Keratinocyte (primary cell): ENCODE results near the gene THOC6. TPM values are rescaled to one million over a fixed set of nuclear protein-coding genes. Genes with fewer than 3 reads are reported as not detected.
"Not testable (repeated sequence)": the region's sequence is repeated elsewhere in the genome, so short reads cannot be mapped to it uniquely, and the experiment has no call there.

Experiments used
- DNase-seq: peaks from one replicate; pipeline ENCODE4 v3.0.0-alpha.2; 2011; ENCODE audit warnings: low read depth, missing footprints, low spot score
- FAIRE-seq: peaks from 2 replicates; lab custom pipeline; 2011; peaks lifted over from hg19 to GRCh38; lab: Jason Lieb, UNC
- H2AFZ ChIP-seq: 2 replicates; pipeline ENCODE4 v1.6.0; 2012; ENCODE audit warnings: low read length, control low read depth, inconsistent platforms; ENCODE audit not compliant: control insufficient read depth
- H3K27ac ChIP-seq: 2 replicates; pipeline ENCODE4 v1.5.1; 2011; ENCODE audit warnings: low read length; ENCODE audit not compliant: control insufficient read depth, insufficient read depth
- H3K27me3 ChIP-seq: 3 replicates; pipeline ENCODE4 v1.6.0; 2011; ENCODE audit warnings: low read length; ENCODE audit not compliant: control insufficient read depth, insufficient read depth; ENCODE audit errors: extremely low read depth
- H3K36me3 ChIP-seq, 2 experiments: 2 replicates in 1 of 2; 3 replicates in 1 of 2; pipeline ENCODE4 v1.5.1; 2011; ENCODE audit warnings: low read length in 2 of 2, mild to moderate bottlenecking in 1 of 2; ENCODE audit not compliant: control insufficient read depth in 2 of 2, insufficient read depth in 2 of 2; ENCODE audit errors: extremely low read depth in 1 of 2
- H3K4me1 ChIP-seq: 3 replicates; pipeline ENCODE4 v1.5.1; 2011; ENCODE audit warnings: low read length; ENCODE audit not compliant: control insufficient read depth, insufficient read depth; ENCODE audit errors: extremely low read depth
- H3K4me2 ChIP-seq: 3 replicates; pipeline ENCODE4 v1.6.0; 2011; ENCODE audit warnings: low read depth, low read length; ENCODE audit not compliant: control insufficient read depth, insufficient read depth; ENCODE audit errors: extremely low read depth
- H3K4me3 ChIP-seq, 3 experiments: fragments of 200-600 bp in 1 of 3; sonication (generic) in 1 of 3; 2 replicates in 2 of 3; 3 replicates in 1 of 3; pipeline ENCODE4 v1.5.1; 2011 to 2016; ENCODE audit warnings: low read length in 3 of 3, mild to moderate bottlenecking in 3 of 3, control low read depth in 2 of 3, inconsistent platforms in 1 of 3, low read depth in 1 of 3, mixed read lengths in 1 of 3, mixed run types in 1 of 3, moderate library complexity in 1 of 3; ENCODE audit not compliant: control insufficient read depth in 2 of 3, insufficient read depth in 2 of 3; ENCODE audit errors: extremely low read depth in 1 of 3
- H3K79me2 ChIP-seq: 2 replicates; pipeline ENCODE4 v1.6.0; 2012; ENCODE audit warnings: low read length; ENCODE audit not compliant: control insufficient read depth, insufficient read depth
- H3K9ac ChIP-seq: 3 replicates; pipeline ENCODE4 v1.6.0; 2011; ENCODE audit warnings: low read length; ENCODE audit not compliant: control insufficient read depth, insufficient read depth; ENCODE audit errors: extremely low read depth
- H3K9me1 ChIP-seq: 3 replicates; pipeline ENCODE4 v1.6.0; 2011; ENCODE audit warnings: low read length; ENCODE audit not compliant: control insufficient read depth, insufficient read depth; ENCODE audit errors: extremely low read depth
- H3K9me3 ChIP-seq: 2 replicates; pipeline ENCODE4 v1.5.1; 2012; ENCODE audit warnings: low read depth, low read length; ENCODE audit not compliant: control insufficient read depth
- H4K20me1 ChIP-seq: 3 replicates; pipeline ENCODE4 v1.6.0; 2011; ENCODE audit warnings: low read length; ENCODE audit not compliant: control insufficient read depth, insufficient read depth; ENCODE audit errors: extremely low read depth
- CTCF ChIP-seq, 3 experiments: IDR thresholded peaks in 1 of 3; conservative IDR thresholded peaks in 1 of 3; optimal IDR thresholded peaks in 1 of 3; 2 replicates in 2 of 3; 3 replicates in 1 of 3; pipeline versions ENCODE3 to v1.5.1; 2011; ENCODE audit warnings: low read length in 3 of 3, mild to moderate bottlenecking in 3 of 3, moderate library complexity in 2 of 3, control low read depth in 1 of 3, inconsistent platforms in 1 of 3; ENCODE audit not compliant: insufficient read depth in 2 of 3; ENCODE audit errors: extremely low read depth in 1 of 3
- EZH2 ChIP-seq: IDR thresholded peaks from one replicate; pipeline ENCODE4 v1.6.1; 2012; ENCODE audit warnings: inconsistent platforms, mild to moderate bottlenecking, low read length, moderate library complexity
- dilution Hi-C: fragments of 300-500 bp; cut with MboI; formaldehyde crosslinking; loops from one replicate; pipeline ENCODE4 v1.7.0; 2020; ENCODE audit warnings: low sequenced_read_pairs; ENCODE audit not compliant: extremely low pct_ligation_motif_present
- polyA plus RNA-seq, 5 experiments: library from polyadenylated mRNA; depleted of rRNA in 3 of 5; stranded (reverse) in 3 of 5; stranded (forward) in 1 of 5; unstranded in 1 of 5; fragments of >200 nt; gene quantifications; 1 replicate in 1 of 5; 2 replicates in 3 of 5; 3 replicates in 1 of 5; pipeline versions ENCODE4 v1.2.1 to v1.2.3, GENCODE V29; 2011 to 2012; ENCODE audit warnings: missing spikeins in 2 of 5, low read depth in 1 of 5, low replicate concordance in 1 of 5

The THOC6 gene
- polyA plus RNA-seq, 1 donor (not counting 4 experiments of a cell fraction or from before 2014, with no cell fraction given): 10.3 TPM

- H3K9me3 ChIP-seq: no peaks in the 10 kb centered on the region
- H3K9me1 ChIP-seq: no peaks in the 10 kb centered on the region
- H3K9ac ChIP-seq: no peak overlapping the region
- FAIRE-seq (no peak), DNase-seq (no peak)
- TF ChIP-seq EZH2: no peak
- no peak for TF ChIP-seq CTCF (optimal IDR thresholded peaks at IDR 0.05 in 1 of 3, IDR thresholded peaks at IDR 0.05 in 1 of 3, conservative IDR thresholded peaks at IDR 0.05 in 1 of 3; ENCODE audit: extremely low read depth in 1 of 3, insufficient read depth in 2 of 3, low read length in 3 of 3)
- no peak overlapping the region for H3K27ac ChIP-seq
- dilution Hi-C loops: no loop called here
- no peak overlapping the region for H3K4me3 ChIP-seq
- no peaks in the 10 kb centered on the region for H3K4me1 ChIP-seq
- H4K20me1 ChIP-seq: no peaks in the 10 kb centered on the region
- peaks cover 21% of the 10 kb centered on the region for H3K27me3 ChIP-seq
- H2AFZ ChIP-seq: no peak overlapping the region
- H3K79me2 ChIP-seq: no peaks in the 10 kb centered on the region
- no peak overlapping the region for H3K4me2 ChIP-seq
- H3K36me3 ChIP-seq: no peaks in the 10 kb centered on the region
These were observed 51.7 kb downstream of the THOC6 start for GRCh38 chr16:3075523-3075915.

GRCh38 chr16:3075946-3076345, 52.1 kb downstream of the THOC6 start:
- dilution Hi-C loops, H3K79me2 ChIP-seq: not testable (repeated sequence)

GRCh38 chr16:3076577-3076976, 52.7 kb downstream of the THOC6 start:
- Histone ChIP-seq H3K4me1 (no peaks in the 10 kb centered on the region), H2AFZ (no peak overlapping the region), H4K20me1 (no peaks in the 10 kb centered on the region), H3K27me3 (peaks cover 29% of the 10 kb centered on the region), H3K9me1 (no peaks in the 10 kb centered on the region), H3K9ac (no peak overlapping the region), H3K27ac (no peak overlapping the region), H3K79me2 (no peaks in the 10 kb centered on the region), H3K4me3 (no peak overlapping the region), H3K36me3 (no peaks in the 10 kb centered on the region), H3K4me2 (no peak overlapping the region), H3K9me3 (no peaks in the 10 kb centered on the region)
- no peak for DNase-seq
- FAIRE-seq: no peak
- no peak for TF ChIP-seq EZH2
- TF ChIP-seq CTCF (optimal IDR thresholded peaks at IDR 0.05 in 1 of 3, IDR thresholded peaks at IDR 0.05 in 1 of 3, conservative IDR thresholded peaks at IDR 0.05 in 1 of 3; ENCODE audit: extremely low read depth in 1 of 3, insufficient read depth in 2 of 3, low read length in 3 of 3): no peak
- dilution Hi-C loops: no loop called here

More at GRCh38 chr16:3075946-3076345, 52.1 kb downstream of the THOC6 start:
- H3K36me3 ChIP-seq, H3K9me1 ChIP-seq, H3K9me3 ChIP-seq, H3K4me3 ChIP-seq, DNase-seq, H3K9ac ChIP-seq, FAIRE-seq, H2AFZ ChIP-seq, H4K20me1 ChIP-seq, H3K27ac ChIP-seq, H3K4me1 ChIP-seq, H3K4me2 ChIP-seq: not testable (repeated sequence)
- peaks cover 25% of the 10 kb centered on the region for H3K27me3 ChIP-seq
